Measurements from ENCODE around the gene MRE11.

- TF ChIP-seq, protein P1, sequence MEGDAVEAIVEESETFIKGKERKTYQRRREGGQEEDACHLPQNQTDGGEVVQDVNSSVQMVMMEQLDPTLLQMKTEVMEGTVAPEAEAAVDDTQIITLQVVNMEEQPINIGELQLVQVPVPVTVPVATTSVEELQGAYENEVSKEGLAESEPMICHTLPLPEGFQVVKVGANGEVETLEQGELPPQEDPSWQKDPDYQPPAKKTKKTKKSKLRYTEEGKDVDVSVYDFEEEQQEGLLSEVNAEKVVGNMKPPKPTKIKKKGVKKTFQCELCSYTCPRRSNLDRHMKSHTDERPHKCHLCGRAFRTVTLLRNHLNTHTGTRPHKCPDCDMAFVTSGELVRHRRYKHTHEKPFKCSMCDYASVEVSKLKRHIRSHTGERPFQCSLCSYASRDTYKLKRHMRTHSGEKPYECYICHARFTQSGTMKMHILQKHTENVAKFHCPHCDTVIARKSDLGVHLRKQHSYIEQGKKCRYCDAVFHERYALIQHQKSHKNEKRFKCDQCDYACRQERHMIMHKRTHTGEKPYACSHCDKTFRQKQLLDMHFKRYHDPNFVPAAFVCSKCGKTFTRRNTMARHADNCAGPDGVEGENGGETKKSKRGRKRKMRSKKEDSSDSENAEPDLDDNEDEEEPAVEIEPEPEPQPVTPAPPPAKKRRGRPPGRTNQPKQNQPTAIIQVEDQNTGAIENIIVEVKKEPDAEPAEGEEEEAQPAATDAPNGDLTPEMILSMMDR (IDR thresholded peaks at IDR 0.05) = no peak
- no peak for TF ChIP-seq POLR2A (IDR thresholded peaks at IDR 0.05)
- TF ChIP-seq EP300 (IDR thresholded peaks at IDR 0.05) = no peak
Measured at GRCh38 chr11:94376841-94377240, 116.8 kb downstream of the MRE11 start.
